Activated CD8-positive, alpha-beta T cell treated with anti-CD3 and anti-CD28 coated beads, Interleukin-2, amount 10 ng/mL, durations not matched to agents 7 days and 5 days (primary cell): ENCODE measurements around the gene ARHGAP22. TPM values are rescaled to one million over a fixed set of nuclear protein-coding genes. Genes with fewer than 3 reads are reported as not detected.

ENCODE experiments used
- ATAC-seq: fragments of 150-1000 bp; cut with Tn5 transposase; one replicate; pipeline ENCODE4 v1.10.0; 2021; ENCODE audit warnings: moderate library complexity
- CTCF ChIA-PET: fragments of 350-600 bp; sonication (Branson Sonifier 250); formaldehyde crosslinking; loops from one replicate; lab custom pipeline; 2021; ENCODE audit warnings: antibody characterized with exemption; lab: Charles Lee
- POLR2A ChIA-PET: fragments of 350-600 bp; sonication (Branson Sonifier 250); formaldehyde crosslinking; loops from one replicate; lab custom pipeline; 2021; ENCODE audit warnings: antibody characterized with exemption; lab: Charles Lee
- DNase-seq: peaks from one replicate; pipeline ENCODE4 v3.0.0-alpha.2; 2020
- H3K27ac Mint-ChIP-seq: one replicate; pipeline ENCODE4 v1.8.0; 2021; ENCODE audit warnings: mild to moderate bottlenecking, mixed read lengths
- H3K27me3 Mint-ChIP-seq: one replicate; pipeline ENCODE4 v1.8.0; 2021; ENCODE audit warnings: low read depth, mixed read lengths
- H3K36me3 Mint-ChIP-seq: one replicate; pipeline ENCODE4 v1.8.0; 2021; ENCODE audit warnings: low read depth, mixed read lengths
- H3K4me1 Mint-ChIP-seq: one replicate; pipeline ENCODE4 v1.8.0; 2021; ENCODE audit warnings: low read depth, mixed read lengths
- H3K4me3 Mint-ChIP-seq: one replicate; pipeline ENCODE4 v1.8.0; 2021; ENCODE audit warnings: mild to moderate bottlenecking, mixed read lengths
- H3K9me3 Mint-ChIP-seq: one replicate; pipeline ENCODE4 v1.8.0; 2022; ENCODE audit warnings: mixed read lengths; ENCODE audit not compliant: insufficient read depth
- total RNA-seq, 2 experiments: library from RNA; stranded (reverse); gene quantifications; one replicate each; pipeline ENCODE4 v1.2.3, GENCODE V29; 2021

ARHGAP22 gene
- total RNA-seq, 2 experiments from 2014 or later = not detected

- Mint-ChIP-seq H3K9me3 (no peaks in the 10 kb centered on the region), H3K27ac (no peak overlapping the region), H3K27me3 (no peaks in the 10 kb centered on the region), H3K4me1 (peaks cover 6% of the 10 kb centered on the region), H3K4me3 (no peak overlapping the region), H3K36me3 (no peaks in the 10 kb centered on the region)
- CTCF ChIA-PET = interaction anchor here (0.6 to 1.2 kb wide), 2 partner anchors 22 to 37 kb away, joined by 3 read pairs; no protein-coding TSS in a partner anchor
- POLR2A ChIA-PET = no interaction called here
- DNase-seq (no peak), ATAC-seq (no peak)
These were observed 204.6 kb downstream of the ARHGAP22 start for GRCh38 chr10:48400129-48400849.

GRCh38 chr10:48399551-48399950, 205.3 kb downstream of the ARHGAP22 start:
- ATAC-seq (no peak), DNase-seq (no peak)
- Mint-ChIP-seq H3K36me3 (no peaks in the 10 kb centered on the region), H3K27me3 (no peaks in the 10 kb centered on the region), H3K27ac (no peak overlapping the region), H3K9me3 (no peaks in the 10 kb centered on the region), H3K4me1 (peaks cover 6% of the 10 kb centered on the region), H3K4me3 (no peak overlapping the region)
- POLR2A ChIA-PET = no interaction called here
- CTCF ChIA-PET = interaction anchor here (0.6 kb wide), 1 partner anchor 21 kb away, joined by 3 read pairs; no protein-coding TSS in a partner anchor

- Mint-ChIP-seq H3K4me3 (no peak overlapping the region), H3K9me3 (no peaks in the 10 kb centered on the region), H3K27me3 (no peaks in the 10 kb centered on the region), H3K36me3 (no peaks in the 10 kb centered on the region), H3K4me1 (peaks cover 6% of the 10 kb centered on the region), H3K27ac (no peak overlapping the region)
- POLR2A ChIA-PET = no interaction called here
- ATAC-seq (no peak), DNase-seq (no peak)
- CTCF ChIA-PET = no interaction called here
These were observed 205.8 kb downstream of the ARHGAP22 start for GRCh38 chr10:48399056-48399541.

- Mint-ChIP-seq H3K4me3 (no peak overlapping the region), H3K4me1 (peaks cover 6% of the 10 kb centered on the region), H3K27me3 (no peaks in the 10 kb centered on the region), H3K36me3 (peaks cover 2% of the 10 kb centered on the region), H3K27ac (no peak overlapping the region), H3K9me3 (no peaks in the 10 kb centered on the region)
- POLR2A ChIA-PET = no interaction called here
- DNase-seq (no peak), ATAC-seq (no peak)
- CTCF ChIA-PET = interaction anchor here (0.6 to 1.7 kb wide), 2 partner anchors 10 to 19 kb away, joined by 3 to 4 read pairs; no protein-coding TSS in a partner anchor
These were observed 206.6 kb downstream of the ARHGAP22 start for GRCh38 chr10:48398261-48398660.

Other genes with a start within 250 kb of the ARHGAP22 start
- under 1 TPM; 0.16 to 0.37 TPM for gene WDFY4, start 79.8 kb upstream of the ARHGAP22 start, total RNA-seq